Bronchial smooth muscle cell (primary cell): ENCODE measurements around the gene ZFX. TPM values are rescaled to one million over a fixed set of nuclear protein-coding genes. Genes with fewer than 3 reads are reported as not detected.

Experiments used
- total RNA-seq: library from RNA; depleted of rRNA; stranded (reverse); fragments of >200 nt; gene quantifications from 2 replicates; pipeline ENCODE4 v1.2.1, GENCODE V29; 2014

ZFX gene
- 28.4 and 44.2 TPM in 2 replicates for total RNA-seq

DNA sequence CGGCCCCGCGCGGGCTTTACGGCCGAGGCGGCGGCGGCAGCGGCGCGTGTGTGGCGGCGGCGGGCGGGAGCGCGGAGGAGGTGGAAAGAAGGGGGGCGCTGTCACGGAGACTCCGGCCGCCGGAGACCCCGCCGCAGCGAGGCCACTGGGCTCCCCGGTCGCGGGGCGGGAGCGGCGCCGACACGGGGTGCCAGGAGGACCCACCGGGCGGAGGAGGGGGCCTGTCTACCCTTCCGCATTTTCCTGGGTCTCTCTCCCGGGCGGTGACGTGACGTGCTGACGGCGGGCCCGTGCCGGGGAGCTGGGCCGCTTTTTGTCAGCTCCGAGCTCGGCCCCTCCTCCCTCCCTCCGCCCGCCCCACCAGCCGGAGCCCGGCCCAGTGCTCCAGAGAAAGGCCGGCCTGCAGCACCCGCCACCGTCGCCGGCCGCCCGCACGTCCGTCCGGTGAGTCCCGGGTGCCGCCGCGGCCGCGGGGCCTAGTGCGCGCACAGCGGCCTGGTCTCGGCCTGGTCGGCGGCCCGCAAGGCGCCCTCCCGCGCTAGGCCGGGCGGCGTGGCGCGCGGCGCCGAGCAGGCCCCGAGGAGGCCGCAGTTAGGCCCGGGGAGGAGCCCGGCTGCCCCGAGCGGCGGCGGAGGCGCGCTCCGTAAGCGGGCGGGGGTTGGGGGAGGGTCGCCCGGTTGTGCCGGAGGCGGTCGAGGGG lies at the start of gene ZFX:
Gene ZFX, plus strand, starts transcription at position 379 of the 700 bp plus-strand sequence. CDS start 23,014 bp downstream, outside the sequence.

Other genes with a start within 250 kb of the ZFX start
- gene APOO, start 241.8 kb upstream of the ZFX start, total RNA-seq: 5.1 and 7.4 TPM in 2 replicates
- gene CXorf58, start 241.7 kb upstream of the ZFX start, total RNA-seq: under 0.01 TPM in 2 replicates
- 6.1 and 8.2 TPM in 2 replicates for gene KLHL15, start 122.5 kb upstream of the ZFX start, total RNA-seq
- 233 and 239 TPM in 2 replicates for gene EIF2S3, start 94.8 kb upstream of the ZFX start, total RNA-seq
- gene SUPT20HL2, start 164.3 kb downstream of the ZFX start, total RNA-seq: 0.16 TPM in 1 of 2 replicates, not detected in the other
- gene SUPT20HL1, start 210.9 kb downstream of the ZFX start, total RNA-seq: 0.09 and 0.32 TPM in 2 replicates